ENCODE data around the gene ITGA11.
"Not testable (repeated sequence)": the region's sequence is repeated elsewhere in the genome, so short reads cannot be mapped to it uniquely, and the experiment has no call there.

The ITGA11 gene

DNA sequence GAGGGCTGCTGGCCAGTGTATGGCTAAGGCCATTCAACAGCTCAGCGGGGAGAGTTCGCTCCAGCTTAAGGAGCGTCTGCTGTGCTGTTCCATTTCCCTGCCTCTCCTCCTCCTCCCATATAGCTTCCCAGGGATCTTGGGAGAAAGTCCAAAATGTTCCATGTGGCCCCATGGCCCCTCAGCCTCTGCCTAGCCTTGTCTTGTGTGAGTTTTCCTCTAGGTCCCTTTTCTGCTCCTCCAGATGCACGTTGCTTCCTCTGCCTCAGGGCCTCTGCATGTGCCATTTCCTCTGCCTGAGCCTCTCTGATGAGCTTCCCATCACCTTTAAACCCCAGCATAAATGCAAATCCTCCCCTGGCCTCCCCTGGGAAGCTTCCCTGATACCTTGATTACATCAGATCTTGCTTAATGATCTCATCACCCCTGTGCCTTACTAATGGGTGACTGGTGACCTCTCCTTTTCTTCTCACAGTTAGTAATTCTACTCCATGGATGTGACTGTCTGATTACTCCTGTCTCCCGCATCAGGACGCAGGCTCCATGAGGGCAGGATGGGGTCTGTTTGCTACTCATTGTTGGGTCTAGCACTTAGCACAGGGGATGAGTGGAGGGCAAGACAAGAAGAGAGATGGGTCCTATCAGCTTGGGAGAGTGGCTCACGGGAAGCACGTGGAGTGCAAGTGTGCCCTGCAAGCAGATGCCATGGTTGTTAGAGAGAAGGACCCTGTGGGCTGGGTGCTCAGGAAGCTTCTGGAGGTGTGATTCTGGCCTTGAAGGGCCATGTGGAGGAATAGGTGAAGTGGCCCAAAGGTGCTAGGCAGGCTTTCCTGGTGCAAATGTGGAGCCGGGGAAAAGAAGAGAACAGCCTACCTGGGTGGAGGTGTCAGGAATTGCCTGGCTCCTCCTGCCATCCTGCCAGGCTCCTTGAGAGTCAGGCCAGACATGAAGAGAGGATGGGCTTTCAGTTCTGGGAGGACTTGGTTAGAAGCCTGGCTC lies 23.8 kb downstream of the ITGA11 start:
- DNase-seq, result no peak

GRCh38 chr15:68407141-68407885 lies 24.6 kb downstream of the ITGA11 start:
- DNase-seq, result no peak

DNA sequence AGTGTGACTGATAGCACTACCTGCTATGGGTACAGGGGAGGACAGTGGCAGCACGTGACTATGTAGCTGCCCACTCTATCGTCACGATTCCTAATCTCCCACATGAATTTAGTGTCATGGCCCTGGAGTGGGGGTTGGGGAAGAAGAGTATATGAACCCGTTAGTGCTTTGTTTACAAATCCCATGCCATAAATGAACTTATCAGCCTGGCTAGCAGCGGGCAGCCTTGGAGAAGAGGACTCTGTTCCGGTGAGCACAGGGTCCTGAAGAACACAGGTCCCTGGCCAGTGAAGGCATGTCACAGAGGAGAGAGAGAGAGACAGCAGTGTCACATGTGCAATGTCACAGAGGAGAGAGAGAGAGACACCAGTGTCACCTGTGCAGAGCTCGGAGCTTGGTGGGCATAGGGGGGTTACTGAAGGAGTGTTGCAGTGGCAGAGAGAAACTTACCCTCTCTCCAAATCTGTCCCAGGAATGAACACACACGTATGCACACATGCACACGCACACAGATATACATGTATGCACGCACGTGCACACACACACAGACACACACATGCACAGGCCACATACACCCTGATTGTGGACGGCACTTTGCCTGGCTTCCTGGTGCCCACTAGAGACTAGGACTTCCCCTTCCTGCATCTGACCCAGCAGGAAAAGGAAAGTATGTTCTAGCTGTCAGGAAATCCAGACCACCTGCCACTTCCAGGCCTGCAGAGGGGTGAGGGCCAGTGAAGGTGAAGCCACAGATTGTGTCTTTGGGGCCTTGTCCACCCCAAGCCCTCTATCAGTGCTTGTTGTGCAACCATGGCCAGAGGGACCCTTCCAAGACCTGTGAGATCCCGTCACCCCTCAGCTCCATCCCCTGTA lies 26.3 kb downstream of the ITGA11 start:
- DNase-seq, result no peak

GRCh38 chr15:68404056-68404798 lies 27.7 kb downstream of the ITGA11 start:
- no peak for DNase-seq

DNA sequence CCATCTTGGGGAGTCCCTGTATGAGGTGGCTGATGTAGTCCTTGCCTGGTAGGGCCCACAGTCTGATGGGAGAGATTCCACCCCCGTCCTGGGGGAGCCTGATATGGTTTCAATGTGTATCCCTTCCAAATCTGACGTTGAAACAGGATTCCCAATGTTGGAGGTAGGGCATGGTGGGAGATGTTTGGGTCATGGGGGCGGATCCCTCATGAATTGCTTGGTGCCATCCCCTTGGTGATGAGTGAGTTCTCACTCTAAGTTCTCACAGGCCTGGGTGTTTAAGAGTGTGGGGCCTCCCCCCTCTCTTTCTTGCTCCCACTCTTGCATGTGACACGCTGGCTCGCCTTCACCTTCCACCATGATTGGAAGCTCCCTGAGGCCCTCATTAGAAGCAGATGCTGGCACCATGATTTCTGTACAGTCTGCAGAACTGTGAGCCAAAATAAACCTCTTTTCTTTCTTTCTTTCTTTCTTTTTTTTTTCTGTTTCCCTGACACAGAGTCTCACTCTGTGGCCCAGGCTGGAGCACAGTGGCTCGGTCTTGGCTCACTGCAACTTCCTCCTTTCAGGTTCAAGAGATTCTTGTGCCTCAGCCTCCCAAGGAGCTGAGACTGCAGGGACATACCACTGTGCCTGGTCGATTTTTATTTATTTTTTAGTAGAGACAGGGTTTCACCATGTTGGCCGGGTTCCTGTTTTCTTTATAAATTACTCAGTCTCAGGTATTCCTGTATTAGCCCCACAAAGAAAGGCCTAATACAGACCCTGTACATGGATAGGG lies 28.6 kb downstream of the ITGA11 start:
- DNase-seq, result no peak

DNA sequence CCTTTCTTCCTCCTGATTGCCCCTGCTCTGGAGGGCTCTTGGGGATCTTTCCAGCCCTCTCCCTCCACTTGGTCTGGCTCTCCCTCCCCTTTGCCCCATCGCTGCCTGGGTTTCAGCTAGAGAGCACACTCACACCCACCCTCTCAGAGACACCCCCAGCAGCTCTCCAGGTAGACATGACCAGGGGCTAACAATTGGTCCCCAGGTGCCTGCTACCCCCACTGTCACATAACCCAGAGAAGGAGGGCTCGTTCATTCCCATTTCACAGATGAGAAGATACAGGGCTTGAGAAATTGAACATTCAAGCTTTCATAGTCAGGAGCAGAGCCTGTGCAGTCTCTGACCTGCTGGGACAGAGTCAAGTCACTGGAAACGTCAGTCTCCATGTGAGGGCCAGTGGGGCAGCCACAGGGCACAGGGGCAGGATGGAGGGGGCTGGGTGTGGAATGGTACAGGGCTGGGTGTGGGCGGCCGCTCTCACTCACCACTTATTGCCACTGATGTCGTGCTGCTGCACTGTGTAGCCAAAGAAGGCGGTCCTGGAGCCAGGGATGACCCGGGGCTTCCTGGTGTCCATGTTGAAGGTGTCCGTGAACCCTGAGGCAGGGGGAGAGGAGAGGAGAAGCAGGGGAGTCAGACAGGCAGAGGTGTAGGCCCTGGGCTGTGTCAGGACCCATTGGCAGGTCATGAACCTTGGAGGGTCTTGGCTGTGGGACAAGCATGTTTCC lies 29.4 kb downstream of the ITGA11 start:
- no peak for DNase-seq

GRCh38 chr15:68401496-68402431 lies 30.2 kb downstream of the ITGA11 start:
- no peak for DNase-seq

GRCh38 chr15:68400066-68400456 lies 31.9 kb downstream of the ITGA11 start:
- no peak for DNase-seq

GRCh38 chr15:68399096-68400065 lies 32.6 kb downstream of the ITGA11 start:
- no peak for DNase-seq

- DNase-seq, result not testable (repeated sequence)
Measured at GRCh38 chr15:68397999-68398398, 34.0 kb downstream of the ITGA11 start.

- no peak for DNase-seq
Measured at GRCh38 chr15:68396068-68396467, 35.9 kb downstream of the ITGA11 start.

DNA sequence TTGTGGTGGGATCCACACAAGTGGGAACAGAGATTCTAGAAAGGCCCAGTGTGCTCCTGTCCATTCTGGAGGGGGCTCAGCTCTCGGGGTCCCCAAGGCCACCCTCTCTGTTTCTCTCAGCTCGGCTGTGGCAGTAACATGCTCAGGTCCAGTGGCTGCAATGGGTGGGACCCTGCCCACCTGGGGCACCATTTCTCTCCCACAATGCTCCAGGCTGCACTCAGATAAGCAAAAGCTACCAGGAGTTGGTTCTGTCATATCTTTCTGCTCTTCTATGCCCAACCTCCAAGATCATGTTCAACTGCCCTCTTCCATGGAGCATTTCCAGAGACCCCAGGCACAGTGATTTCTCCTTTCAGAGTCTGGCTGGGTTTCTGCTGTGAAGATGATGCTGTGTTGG lies 40.8 kb downstream of the ITGA11 start:
- no peak for DNase-seq

GRCh38 chr15:68389936-68390817 lies 41.8 kb downstream of the ITGA11 start:
- no peak for DNase-seq

DNA sequence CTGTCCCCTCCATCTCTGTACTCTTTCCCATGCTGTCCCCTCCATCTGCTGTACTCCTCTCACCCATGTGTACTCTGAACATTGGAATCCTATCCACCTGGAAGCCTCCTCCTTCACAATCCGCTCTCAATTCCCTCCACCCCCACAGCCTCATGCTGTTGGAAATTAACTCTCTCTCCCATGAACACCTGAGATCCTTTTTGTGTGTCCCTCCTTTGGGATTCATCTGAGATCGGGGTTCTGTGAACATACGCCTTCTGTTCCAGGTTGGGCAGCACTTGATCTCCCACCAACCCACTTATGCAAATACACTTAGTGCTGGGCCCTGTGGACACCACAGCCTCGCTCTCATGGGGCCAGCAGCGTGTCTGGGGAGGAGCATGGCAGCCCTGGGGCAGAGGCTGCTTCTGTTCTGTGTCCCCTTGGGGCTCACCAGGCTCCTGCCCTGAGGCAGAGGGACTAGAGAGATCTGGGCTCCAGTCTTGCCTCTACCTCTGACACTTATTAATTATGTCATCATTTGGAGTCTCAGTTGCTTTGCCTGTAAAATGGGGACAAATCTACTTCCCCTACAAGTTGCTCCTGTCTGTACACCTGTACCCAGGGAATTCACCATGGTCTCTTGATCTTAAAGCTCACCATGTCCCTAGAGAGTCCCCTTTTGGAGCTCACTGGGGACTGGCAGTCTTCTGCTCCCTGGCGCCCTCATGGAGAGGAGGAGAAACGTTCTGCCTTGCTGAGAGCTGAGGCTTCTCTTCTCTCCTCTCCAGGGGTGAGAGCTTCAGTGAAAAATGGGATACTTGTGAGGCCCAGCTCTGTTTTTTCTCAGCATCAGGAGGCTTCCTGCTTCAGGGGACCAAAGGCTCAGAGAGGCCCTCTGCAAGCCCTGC lies 42.7 kb downstream of the ITGA11 start:
- no peak for DNase-seq

DNA sequence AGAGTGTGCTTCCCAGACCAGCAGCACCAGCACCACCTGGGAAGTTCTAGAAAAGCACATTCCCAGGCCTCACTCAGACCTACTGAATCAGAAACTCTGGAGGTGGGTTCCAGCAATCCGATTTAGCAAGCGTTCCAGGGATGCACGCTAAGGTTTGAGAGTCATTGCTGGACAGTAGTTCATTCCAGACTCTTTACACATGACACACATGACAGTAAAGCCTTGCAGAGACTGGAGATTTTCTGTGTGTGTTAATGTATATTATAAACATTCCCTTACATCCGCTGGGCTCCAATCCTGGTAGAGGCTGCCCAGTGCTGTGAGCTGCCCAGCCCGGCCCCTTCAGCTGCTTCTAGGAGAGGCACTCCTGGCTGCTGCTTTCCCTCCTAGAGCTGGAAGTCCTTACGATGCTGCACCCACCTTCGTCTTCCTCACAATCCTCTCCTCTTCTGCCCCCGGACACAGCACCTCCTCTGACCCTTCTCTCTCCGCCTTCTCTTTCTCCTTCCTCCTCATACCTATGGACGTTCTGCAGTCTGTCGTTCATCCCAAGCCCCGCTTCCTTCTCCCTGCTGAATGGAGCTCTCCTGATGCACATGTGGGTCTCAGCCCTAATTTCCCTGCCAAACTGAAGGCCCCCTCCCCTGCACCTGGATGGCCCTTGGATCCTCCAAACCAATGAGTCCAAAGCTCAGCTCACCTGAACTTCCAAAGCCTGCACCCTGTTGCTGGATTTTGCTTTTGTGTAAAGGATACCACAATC lies 44.4 kb downstream of the ITGA11 start:
- no peak for DNase-seq
